SU-DHL-6 (cell line): ENCODE results near the gene TNFRSF11A.

ENCODE experiments used
- H2AFZ ChIP-seq: fragments of 200-600 bp; sonication (generic); 2 replicates; pipeline ENCODE4 v1.6.1; 2014; ENCODE audit warnings: low read depth, mild to moderate bottlenecking, moderate library complexity, mixed read lengths, antibody characterized with exemption, low read length; ENCODE audit not compliant: severe bottlenecking
- H3F3A ChIP-seq: fragments of 200-600 bp; shearing (Covaris generic); 2 replicates; pipeline ENCODE4 v1.6.0; 2016; ENCODE audit warnings: antibody characterized with exemption, mild to moderate bottlenecking; ENCODE audit not compliant: insufficient read depth
- H3K27ac ChIP-seq: fragments of 200-600 bp; sonication (generic); 2 replicates; pipeline ENCODE4 v1.5.1; 2016; ENCODE audit warnings: low read depth, mild to moderate bottlenecking, low read length, moderate library complexity, mixed read lengths
- H3K27me3 ChIP-seq: fragments of 200-600 bp; sonication (generic), shearing (Covaris generic); 2 replicates; pipeline ENCODE4 v1.6.0; 2014; ENCODE audit warnings: mild to moderate bottlenecking, low read length
- H3K36me3 ChIP-seq: fragments of 200-600 bp; sonication (generic); 2 replicates; pipeline ENCODE4 v1.6.1; 2014; ENCODE audit warnings: mild to moderate bottlenecking, low read length, mixed read lengths
- H3K4me2 ChIP-seq: fragments of 300-600, 200-600 bp; shearing (Covaris generic), sonication (generic); 2 replicates; pipeline ENCODE4 v1.6.0; 2014; ENCODE audit warnings: low read length, low read depth, mild to moderate bottlenecking; ENCODE audit not compliant: poor library complexity, severe bottlenecking
- H3K4me3 ChIP-seq: fragments of 200-600 bp; sonication (generic); 2 replicates; pipeline ENCODE4 v1.5.1; 2014; ENCODE audit warnings: antibody characterized with exemption, low read length, mild to moderate bottlenecking, mixed read lengths; ENCODE audit not compliant: insufficient read depth, poor library complexity, severe bottlenecking
- H3K79me2 ChIP-seq: fragments of 200-600 bp; sonication (generic); 2 replicates; pipeline ENCODE4 v1.6.1; 2014; ENCODE audit warnings: mild to moderate bottlenecking, low read length, moderate library complexity; ENCODE audit not compliant: insufficient read depth
- H3K9ac ChIP-seq: fragments of 200-600 bp; sonication (generic); 2 replicates; pipeline ENCODE4 v1.7.0; 2014; ENCODE audit warnings: mild to moderate bottlenecking, low read length
- H3K9me2 ChIP-seq: fragments of 200-600 bp; sonication (generic); replicated peaks from 2 replicates; pipeline ENCODE4 v1.6.1; 2014; ENCODE audit warnings: low read length; ENCODE audit not compliant: insufficient read depth
- H3K9me3 ChIP-seq: fragments of 200-600 bp; sonication (generic); 2 replicates; pipeline ENCODE4 v1.6.1; 2014; ENCODE audit warnings: low read length, mixed read lengths; ENCODE audit not compliant: insufficient read depth
- H4K20me1 ChIP-seq: fragments of 200-600 bp; sonication (generic); 2 replicates; pipeline ENCODE4 v1.6.1; 2014; ENCODE audit warnings: low read depth, mild to moderate bottlenecking, antibody characterized with exemption, low read length, moderate library complexity, mixed read lengths
- CTCF ChIP-seq: fragments of 200-600 bp; sonication (generic); IDR thresholded peaks from one replicate; pipeline ENCODE4 v1.5.1; 2017; ENCODE audit warnings: antibody characterized with exemption, mild to moderate bottlenecking, low read length, moderate library complexity; ENCODE audit not compliant: insufficient read depth, poor library complexity, severe bottlenecking
- EZH2phosphoT487 ChIP-seq: fragments of 200-600 bp; sonication (generic), shearing (Covaris generic); conservative IDR thresholded peaks from 2 replicates; pipeline ENCODE4 v1.6.1; 2018; ENCODE audit warnings: mild to moderate bottlenecking, antibody characterized with exemption, low read length, moderate library complexity, mixed read lengths

TNFRSF11A gene

GRCh38 chr18:62330650-62331049, 5.5 kb downstream of the TNFRSF11A start:
- Histone ChIP-seq H3K9ac (no peak overlapping the region), H3K4me3 (no peak overlapping the region), H3K9me3 (no peaks in the 10 kb centered on the region), H4K20me1 (no peaks in the 10 kb centered on the region), H3K27ac (no peak overlapping the region), H3F3A (no peaks in the 10 kb centered on the region), H3K9me2 (no peaks in the 10 kb centered on the region), H3K4me2 (no peak overlapping the region), H2AFZ (no peak overlapping the region), H3K79me2 (no peaks in the 10 kb centered on the region), H3K27me3 (no peaks in the 10 kb centered on the region), H3K36me3 (no peaks in the 10 kb centered on the region)
- TF ChIP-seq EZH2phosphoT487, result no peak
- no peak for TF ChIP-seq CTCF

DNA sequence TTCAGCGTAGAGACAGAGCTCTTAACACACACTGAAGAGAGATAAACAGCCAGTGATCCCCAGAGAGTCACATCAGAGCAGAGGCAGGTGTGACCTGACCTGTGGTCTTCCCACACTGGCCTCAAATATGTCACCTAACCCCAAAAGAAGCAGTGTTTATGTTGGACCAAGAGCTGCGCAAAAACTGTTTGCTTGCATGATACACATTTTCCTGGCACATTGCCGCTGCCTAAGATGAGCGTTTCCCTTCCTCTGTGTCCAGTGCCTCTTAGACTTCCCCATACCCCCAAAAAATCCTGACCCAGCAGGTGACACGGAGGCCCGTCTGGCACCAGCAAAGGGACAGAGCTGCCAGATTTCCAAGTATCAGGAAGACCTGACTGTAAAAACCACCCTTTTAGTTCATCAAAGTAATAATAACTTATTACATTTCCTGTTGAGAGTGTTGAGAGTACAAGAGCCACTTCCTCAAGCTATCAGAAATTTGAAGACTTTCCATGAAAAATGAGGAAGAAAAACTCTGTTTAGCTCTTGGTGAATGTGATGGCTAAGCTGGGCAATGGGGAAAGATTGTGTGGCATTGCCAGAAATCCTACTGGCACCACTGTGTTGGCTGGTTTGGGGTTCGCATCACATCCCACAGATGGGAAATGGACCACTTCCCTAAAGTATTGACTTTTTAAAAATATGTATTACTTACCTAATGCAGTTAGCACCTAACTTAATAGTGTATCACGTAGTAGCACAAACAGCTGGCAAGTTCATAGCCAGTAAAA, 6.7 kb downstream of the TNFRSF11A start:
- Histone ChIP-seq H3K9ac (no peak overlapping the region), H3K27me3 (no peaks in the 10 kb centered on the region), H3K27ac (no peak overlapping the region), H3F3A (no peaks in the 10 kb centered on the region), H3K4me3 (no peak overlapping the region), H3K9me3 (no peaks in the 10 kb centered on the region), H3K36me3 (no peaks in the 10 kb centered on the region), H3K9me2 (no peaks in the 10 kb centered on the region), H3K79me2 (no peaks in the 10 kb centered on the region), H2AFZ (no peak overlapping the region), H3K4me2 (no peak overlapping the region), H4K20me1 (no peaks in the 10 kb centered on the region)
- TF ChIP-seq EZH2phosphoT487, result no peak
- TF ChIP-seq CTCF, result no peak

DNA sequence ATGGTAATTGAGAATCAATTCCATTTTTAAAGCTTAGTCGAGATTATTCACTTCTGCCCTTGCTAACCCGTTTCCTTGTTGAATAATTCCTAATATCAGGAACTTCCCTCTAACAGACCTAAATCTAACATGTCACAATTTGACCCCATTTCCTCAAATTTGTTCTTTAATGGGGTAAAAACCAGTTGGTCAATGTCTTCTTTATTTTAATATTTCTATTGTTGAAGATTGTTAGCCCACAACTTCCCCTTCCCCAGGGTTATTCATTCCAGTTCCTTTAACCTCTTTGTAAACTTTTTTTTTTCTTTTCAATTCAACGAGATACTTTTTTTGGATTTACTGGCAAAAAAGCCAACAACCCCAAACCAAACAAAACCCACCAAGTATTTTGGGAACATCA, 7.3 kb downstream of the TNFRSF11A start:
- H3K27ac ChIP-seq, result no peak overlapping the region
- H3K9me2 ChIP-seq, result no peaks in the 10 kb centered on the region
- TF ChIP-seq EZH2phosphoT487, result no peak
- no peak for TF ChIP-seq CTCF
- H3K4me2 ChIP-seq, result no peak overlapping the region
- no peaks in the 10 kb centered on the region for H3K36me3 ChIP-seq
- no peaks in the 10 kb centered on the region for H4K20me1 ChIP-seq
- no peaks in the 10 kb centered on the region for H3K9me3 ChIP-seq
- H3K27me3 ChIP-seq, result no peaks in the 10 kb centered on the region
- no peak overlapping the region for H3K9ac ChIP-seq
- no peak overlapping the region for H2AFZ ChIP-seq
- no peaks in the 10 kb centered on the region for H3K79me2 ChIP-seq
- no peak overlapping the region for H3K4me3 ChIP-seq
- H3F3A ChIP-seq, result no peaks in the 10 kb centered on the region
